ENCODE data around the gene REEP2.

- TF ChIP-seq CTCF (IDR thresholded peaks at IDR 0.05) (no peak), EZH2 (IDR thresholded peaks at IDR 0.05) (no peak)
Observed at GRCh38 chr5:138495351-138495750, 56.5 kb downstream of the REEP2 start.

All from neural progenitor cell (in vitro differentiated cells).